ENCODE data around the gene FRMPD1. TPM values are rescaled to one million over a fixed set of nuclear protein-coding genes. Genes with fewer than 3 reads are reported as not detected.

The FRMPD1 gene
- polyA plus RNA-seq, 1 donor from 2014 or later = 0.35 TPM

DNA sequence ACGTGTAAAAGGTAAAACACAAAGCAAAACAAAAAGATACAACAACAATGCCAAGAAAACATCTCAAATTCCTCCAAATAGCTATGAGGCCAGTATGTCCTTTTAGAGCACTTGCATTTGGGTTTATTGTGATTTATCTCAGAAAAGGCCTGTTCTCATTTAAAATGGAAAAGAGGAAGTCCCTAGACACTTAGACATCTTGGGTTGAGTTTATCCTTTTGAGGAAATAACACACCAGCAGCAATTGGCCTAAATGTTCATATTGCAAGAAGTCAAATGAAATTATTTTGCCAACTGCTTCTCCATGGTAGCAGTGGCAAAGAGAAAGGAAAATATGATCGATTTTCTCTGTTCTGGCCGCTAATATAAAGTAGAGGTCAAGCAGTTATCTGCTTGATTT lies 59.3 kb downstream of the FRMPD1 start:
- Histone ChIP-seq H3K27me3 (ENCODE audit: insufficient read depth, low read depth, low read length) (no peaks in the 10 kb centered on the region), H3K4me3 (ENCODE audit: low read length) (no peak overlapping the region), H3K9ac (ENCODE audit: low read length) (no peak overlapping the region), H3K4me2 (ENCODE audit: low read length) (no peak overlapping the region), H2AFZ (ENCODE audit: low read depth, low read length) (no peak overlapping the region), H3F3A (ENCODE audit: insufficient read depth, low read length, poor library complexity, severe bottlenecking) (no peaks in the 10 kb centered on the region), H3K36me3 (ENCODE audit: insufficient read depth, low read length) (no peaks in the 10 kb centered on the region), H3K9me2 (ENCODE audit: insufficient read depth, low read length) (no peaks in the 10 kb centered on the region), H3K79me2 (replicated peaks; ENCODE audit: insufficient read depth, low read length) (no peaks in the 10 kb centered on the region), H4K20me1 (ENCODE audit: insufficient read depth) (no peaks in the 10 kb centered on the region), H3K9me3 (ENCODE audit: low read length) (no peaks in the 10 kb centered on the region), H3K27ac (ENCODE audit: low read length) (no peak overlapping the region)
- no peak for TF ChIP-seq RAD21 (conservative IDR thresholded peaks at IDR 0.05)
- no peak for TF ChIP-seq EZH2 (IDR thresholded peaks at IDR 0.05; ENCODE audit: borderline replicate concordance, insufficient read depth, low read length, poor library complexity, severe bottlenecking)
- TF ChIP-seq, protein P1, sequence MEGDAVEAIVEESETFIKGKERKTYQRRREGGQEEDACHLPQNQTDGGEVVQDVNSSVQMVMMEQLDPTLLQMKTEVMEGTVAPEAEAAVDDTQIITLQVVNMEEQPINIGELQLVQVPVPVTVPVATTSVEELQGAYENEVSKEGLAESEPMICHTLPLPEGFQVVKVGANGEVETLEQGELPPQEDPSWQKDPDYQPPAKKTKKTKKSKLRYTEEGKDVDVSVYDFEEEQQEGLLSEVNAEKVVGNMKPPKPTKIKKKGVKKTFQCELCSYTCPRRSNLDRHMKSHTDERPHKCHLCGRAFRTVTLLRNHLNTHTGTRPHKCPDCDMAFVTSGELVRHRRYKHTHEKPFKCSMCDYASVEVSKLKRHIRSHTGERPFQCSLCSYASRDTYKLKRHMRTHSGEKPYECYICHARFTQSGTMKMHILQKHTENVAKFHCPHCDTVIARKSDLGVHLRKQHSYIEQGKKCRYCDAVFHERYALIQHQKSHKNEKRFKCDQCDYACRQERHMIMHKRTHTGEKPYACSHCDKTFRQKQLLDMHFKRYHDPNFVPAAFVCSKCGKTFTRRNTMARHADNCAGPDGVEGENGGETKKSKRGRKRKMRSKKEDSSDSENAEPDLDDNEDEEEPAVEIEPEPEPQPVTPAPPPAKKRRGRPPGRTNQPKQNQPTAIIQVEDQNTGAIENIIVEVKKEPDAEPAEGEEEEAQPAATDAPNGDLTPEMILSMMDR (IDR thresholded peaks at IDR 0.05; ENCODE audit: poor library complexity, severe bottlenecking) = no peak
- no peak for TF ChIP-seq SMC3 (conservative IDR thresholded peaks at IDR 0.05; ENCODE audit: poor library complexity)

DNA sequence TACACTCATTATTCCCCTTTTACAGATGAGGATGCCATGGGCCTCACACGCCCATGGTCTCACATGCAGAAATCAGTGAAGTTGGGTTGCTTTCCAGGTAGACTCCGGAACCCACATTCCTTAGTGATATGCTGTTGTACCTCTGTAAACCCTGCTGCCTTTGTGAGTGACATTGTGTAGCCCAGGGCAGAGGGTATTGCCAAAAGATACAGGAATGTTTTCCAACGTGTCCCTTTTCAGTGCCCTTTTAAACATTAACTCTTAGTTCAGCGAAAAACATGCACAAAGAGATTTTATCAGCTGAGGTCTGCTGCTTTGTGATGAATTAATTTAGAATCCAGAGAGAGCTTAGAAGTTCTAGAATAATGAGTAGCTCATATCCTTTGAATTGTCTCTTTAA lies 64.5 kb downstream of the FRMPD1 start:
- H3K36me3 ChIP-seq (ENCODE audit: insufficient read depth, low read length) = no peaks in the 10 kb centered on the region
- H3K27ac ChIP-seq (ENCODE audit: low read length) = no peak overlapping the region
- no peak overlapping the region for H3K4me2 ChIP-seq (ENCODE audit: low read length)
- no peak for TF ChIP-seq MXI1 (conservative IDR thresholded peaks at IDR 0.05; ENCODE audit: poor library complexity, severe bottlenecking)
- TF ChIP-seq EP300 (conservative IDR thresholded peaks at IDR 0.05; ENCODE audit: poor library complexity, severe bottlenecking) = no peak
- TF ChIP-seq POLR2AphosphoS5 (IDR thresholded peaks at IDR 0.05) = no peak
- no peak for TF ChIP-seq TAF1 (IDR thresholded peaks at IDR 0.05; ENCODE audit: low read depth)
- TF ChIP-seq SMC3 (conservative IDR thresholded peaks at IDR 0.05; ENCODE audit: poor library complexity) = no peak
- TF ChIP-seq, protein P1 (IDR thresholded peaks at IDR 0.05; ENCODE audit: poor library complexity, severe bottlenecking) = no peak
- TF ChIP-seq EZH2 (IDR thresholded peaks at IDR 0.05; ENCODE audit: borderline replicate concordance, insufficient read depth, low read length, poor library complexity, severe bottlenecking) = no peak
- TF ChIP-seq, protein P2, sequence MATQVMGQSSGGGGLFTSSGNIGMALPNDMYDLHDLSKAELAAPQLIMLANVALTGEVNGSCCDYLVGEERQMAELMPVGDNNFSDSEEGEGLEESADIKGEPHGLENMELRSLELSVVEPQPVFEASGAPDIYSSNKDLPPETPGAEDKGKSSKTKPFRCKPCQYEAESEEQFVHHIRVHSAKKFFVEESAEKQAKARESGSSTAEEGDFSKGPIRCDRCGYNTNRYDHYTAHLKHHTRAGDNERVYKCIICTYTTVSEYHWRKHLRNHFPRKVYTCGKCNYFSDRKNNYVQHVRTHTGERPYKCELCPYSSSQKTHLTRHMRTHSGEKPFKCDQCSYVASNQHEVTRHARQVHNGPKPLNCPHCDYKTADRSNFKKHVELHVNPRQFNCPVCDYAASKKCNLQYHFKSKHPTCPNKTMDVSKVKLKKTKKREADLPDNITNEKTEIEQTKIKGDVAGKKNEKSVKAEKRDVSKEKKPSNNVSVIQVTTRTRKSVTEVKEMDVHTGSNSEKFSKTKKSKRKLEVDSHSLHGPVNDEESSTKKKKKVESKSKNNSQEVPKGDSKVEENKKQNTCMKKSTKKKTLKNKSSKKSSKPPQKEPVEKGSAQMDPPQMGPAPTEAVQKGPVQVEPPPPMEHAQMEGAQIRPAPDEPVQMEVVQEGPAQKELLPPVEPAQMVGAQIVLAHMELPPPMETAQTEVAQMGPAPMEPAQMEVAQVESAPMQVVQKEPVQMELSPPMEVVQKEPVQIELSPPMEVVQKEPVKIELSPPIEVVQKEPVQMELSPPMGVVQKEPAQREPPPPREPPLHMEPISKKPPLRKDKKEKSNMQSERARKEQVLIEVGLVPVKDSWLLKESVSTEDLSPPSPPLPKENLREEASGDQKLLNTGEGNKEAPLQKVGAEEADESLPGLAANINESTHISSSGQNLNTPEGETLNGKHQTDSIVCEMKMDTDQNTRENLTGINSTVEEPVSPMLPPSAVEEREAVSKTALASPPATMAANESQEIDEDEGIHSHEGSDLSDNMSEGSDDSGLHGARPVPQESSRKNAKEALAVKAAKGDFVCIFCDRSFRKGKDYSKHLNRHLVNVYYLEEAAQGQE (IDR thresholded peaks at IDR 0.05; ENCODE audit: borderline replicate concordance) = no peak
- no peak for TF ChIP-seq RAD21 (conservative IDR thresholded peaks at IDR 0.05)
- H3K9me2 ChIP-seq (ENCODE audit: insufficient read depth, low read length) = no peaks in the 10 kb centered on the region
- H3K4me3 ChIP-seq (ENCODE audit: low read length) = no peak overlapping the region
- no peaks in the 10 kb centered on the region for H3K9me3 ChIP-seq (ENCODE audit: low read length)
- H3F3A ChIP-seq (ENCODE audit: insufficient read depth, low read length, poor library complexity, severe bottlenecking) = no peaks in the 10 kb centered on the region
- H4K20me1 ChIP-seq (ENCODE audit: insufficient read depth) = no peaks in the 10 kb centered on the region
- H3K9ac ChIP-seq (ENCODE audit: low read length) = no peak overlapping the region
- no peaks in the 10 kb centered on the region for H3K27me3 ChIP-seq (ENCODE audit: insufficient read depth, low read depth, low read length)
- H2AFZ ChIP-seq (ENCODE audit: low read depth, low read length) = no peak overlapping the region
- no peaks in the 10 kb centered on the region for H3K79me2 ChIP-seq (replicated peaks; ENCODE audit: insufficient read depth, low read length)
